SK-N-SH (cell line): Measurements from ENCODE around the gene NANOS1. TPM values are rescaled to one million over a fixed set of nuclear protein-coding genes. Genes with fewer than 3 reads are reported as not detected.

Source experiments
- CTCF ChIA-PET: fragments of 300-600, 350-600 bp; formaldehyde crosslinking; extraction: SDS; loops from one replicate; lab custom pipeline; 2021; lab: Yijun Ruan, JAX
- POLR2A ChIA-PET: fragments of 350-600 bp; sonication (Branson Sonifier 250); formaldehyde crosslinking; extraction: SDS; loops from one replicate; lab custom pipeline; 2020; ENCODE audit warnings: antibody characterized with exemption, inconsistent platforms; lab: Yijun Ruan, JAX
- DNase-seq: peaks from one replicate; pipeline ENCODE4 v3.0.0; 2012
- H2AFZ ChIP-seq: fragments of 200-600 bp; sonication (generic); 2 replicates; pipeline ENCODE4 v1.8.1; 2016; ENCODE audit warnings: antibody characterized with exemption, mild to moderate bottlenecking, low read depth
- H3F3A ChIP-seq: fragments of 200-600 bp; sonication (generic); replicated peaks from 2 replicates; pipeline ENCODE3; 2016; ENCODE audit warnings: antibody characterized with exemption, mild to moderate bottlenecking; ENCODE audit not compliant: insufficient read depth
- H3K27ac ChIP-seq, 2 experiments: fragments of 200-500 bp in 1 of 2; fragments of 200-600 bp in 1 of 2; sonication (Bioruptor generic) in 1 of 2; sonication (generic), shearing (Covaris generic) in 1 of 2; 2 replicates each; pipeline versions ENCODE4 v1.5.1 to v1.6.1; 2014 to 2016; ENCODE audit warnings: low read depth in 2 of 2, inconsistent platforms in 1 of 2, low read length in 1 of 2, mild to moderate bottlenecking in 1 of 2, mixed read lengths in 1 of 2
- H3K27me3 ChIP-seq: fragments of 200-600 bp; sonication (generic), shearing (Covaris generic); 2 replicates; pipeline ENCODE4 v1.6.1; 2016; ENCODE audit warnings: mixed run types; ENCODE audit not compliant: insufficient read depth
- H3K36me3 ChIP-seq, 2 experiments: fragments of 200-500 bp in 1 of 2; fragments of 200-600 bp in 1 of 2; sonication (Bioruptor generic) in 1 of 2; sonication (generic) in 1 of 2; replicated peaks in 1 of 2; 2 replicates each; pipeline versions ENCODE3 to v1.5.1; 2014 to 2016; ENCODE audit warnings: low read length in 1 of 2, mild to moderate bottlenecking in 1 of 2; ENCODE audit not compliant: insufficient read depth in 2 of 2, control insufficient read depth in 1 of 2
- H3K4me1 ChIP-seq, 2 experiments: fragments of 200-500 bp in 1 of 2; fragments of 200-600 bp in 1 of 2; sonication (Bioruptor generic) in 1 of 2; sonication (generic), shearing (Covaris generic) in 1 of 2; 2 replicates each; pipeline versions ENCODE4 v1.5.1 to v1.6.1; 2014 to 2016; ENCODE audit warnings: low read depth in 1 of 2, low read length in 1 of 2, mixed run types in 1 of 2; ENCODE audit not compliant: insufficient read depth in 2 of 2, control insufficient read depth in 1 of 2
- H3K4me2 ChIP-seq: fragments of 200-600 bp; sonication (generic), shearing (Covaris generic); 2 replicates; pipeline ENCODE4 v1.6.1; 2017; ENCODE audit warnings: mixed run types
- H3K4me3 ChIP-seq, 2 experiments: fragments of 200-500 bp in 1 of 2; fragments of 200-600 bp in 1 of 2; sonication (Bioruptor generic) in 1 of 2; sonication (generic), shearing (Covaris generic) in 1 of 2; 2 replicates each; pipeline versions ENCODE4 v1.5.1 to v1.8.1; 2014 to 2016; ENCODE audit warnings: low read depth in 2 of 2, inconsistent platforms in 1 of 2, low read length in 1 of 2, mild to moderate bottlenecking in 1 of 2, mixed read lengths in 1 of 2, moderate library complexity in 1 of 2
- H3K79me2 ChIP-seq: fragments of 200-600 bp; sonication (generic); 2 replicates; pipeline ENCODE4 v1.8.1; 2017; ENCODE audit warnings: mild to moderate bottlenecking; ENCODE audit not compliant: insufficient read depth
- H3K9ac ChIP-seq: fragments of 200-600 bp; sonication (generic); 2 replicates; pipeline ENCODE4 v1.6.1; 2017; ENCODE audit warnings: mixed run types
- H3K9me2 ChIP-seq: fragments of 200-600 bp; sonication (generic); 2 replicates; pipeline ENCODE4 v1.6.1; 2017; ENCODE audit warnings: mixed run types
- H3K9me3 ChIP-seq: fragments of 200-600 bp; sonication (generic); 2 replicates; pipeline ENCODE4 v1.6.1; 2017; ENCODE audit warnings: mixed run types, mild to moderate bottlenecking, moderate library complexity
- H4K20me1 ChIP-seq: fragments of 200-600 bp; sonication (generic); 2 replicates; pipeline ENCODE4 v1.6.1; 2017; ENCODE audit warnings: mild to moderate bottlenecking, mixed run types; ENCODE audit not compliant: insufficient read depth
- CHD2 ChIP-seq: fragments of 150-350 bp; IDR thresholded peaks from 2 replicates; pipeline ENCODE4 v1.6.1; 2018; ENCODE audit warnings: low read length; ENCODE audit not compliant: partially characterized antibody
- ELF1 ChIP-seq: IDR thresholded peaks from 2 replicates; pipeline ENCODE4 v1.4.0; 2012
- EZH2phosphoT487 ChIP-seq: fragments of 200-600 bp; sonication (generic); IDR thresholded peaks from 2 replicates; pipeline ENCODE4 v1.6.1; 2017; ENCODE audit warnings: low read depth, mixed run types, mild to moderate bottlenecking, antibody characterized with exemption, moderate library complexity, borderline replicate concordance
- FOSL2 ChIP-seq: IDR thresholded peaks from 2 replicates; pipeline ENCODE4 v1.4.0; 2012; ENCODE audit warnings: low read depth, mild to moderate bottlenecking, moderate library complexity, borderline replicate concordance
- FOXJ3 ChIP-seq: sonication (generic); formaldehyde crosslinking; IDR thresholded peaks from 2 replicates; pipeline ENCODE4 v1.5.1; 2020; ENCODE audit warnings: mild to moderate bottlenecking, missing genetic modification reagents
- FOXM1 ChIP-seq: IDR thresholded peaks from 2 replicates; pipeline ENCODE4 v1.4.0; 2012; ENCODE audit warnings: low read depth, mild to moderate bottlenecking
- GABPA ChIP-seq: IDR thresholded peaks from 2 replicates; pipeline ENCODE4 v1.4.0; 2012; ENCODE audit warnings: low read depth, mild to moderate bottlenecking
- MEF2A ChIP-seq: IDR thresholded peaks from 2 replicates; pipeline ENCODE4 v1.4.0; 2012; ENCODE audit warnings: low read depth, borderline replicate concordance
- MXI1 ChIP-seq: IDR thresholded peaks from 2 replicates; pipeline ENCODE4 v1.6.1; 2012; ENCODE audit warnings: mild to moderate bottlenecking, low read depth, low read length, improper control_type of control experiment
- PBX3 ChIP-seq: IDR thresholded peaks from 2 replicates; pipeline ENCODE4; 2012
- RFX5 ChIP-seq: IDR thresholded peaks from 2 replicates; pipeline ENCODE4 v1.6.1; 2012; ENCODE audit warnings: mild to moderate bottlenecking, improper control_type of control experiment, low read length
- SMC3 ChIP-seq: IDR thresholded peaks from 2 replicates; pipeline ENCODE4 v1.6.1; 2012; ENCODE audit warnings: low read depth, low read length, improper control_type of control experiment
- TCF12 ChIP-seq: IDR thresholded peaks from 2 replicates; pipeline ENCODE4 v1.4.0; 2012
- USF2 ChIP-seq: fragments of 150-350 bp; IDR thresholded peaks from 2 replicates; pipeline ENCODE4 v1.6.1; 2017; ENCODE audit warnings: antibody characterized with exemption, low read length, low read depth, borderline replicate concordance
- ZBTB33 ChIP-seq: IDR thresholded peaks from 2 replicates; pipeline ENCODE4 v1.4.0; 2012; ENCODE audit warnings: low read depth, borderline replicate concordance
- WGBS: methylation state at CpG from one replicate; pipeline ENCODE4 v1.1.6; 2017; ENCODE audit warnings: low lambda C conversion rate; 5-methylcytosine and 5-hydroxymethylcytosine counted together
- polyA plus RNA-seq, 3 experiments: library from polyadenylated mRNA; depleted of rRNA; stranded (reverse); fragments of >200 nt; gene quantifications; 2 replicates each; pipeline ENCODE4 v1.2.3, GENCODE V29; 2012

Gene NANOS1
- polyA plus RNA-seq, 1 of the 3 experiments (the other 2 are of a cell fraction) = 0.81 TPM

- Histone ChIP-seq H3K9me3 (no peaks in the 10 kb centered on the region), H3K27ac (no peak overlapping the region), H3K4me3 (no peak overlapping the region), H3K4me2 (no peak overlapping the region), H3F3A (peaks cover 9% of the 10 kb centered on the region), H3K4me1 (no peaks in the 10 kb centered on the region), H2AFZ (no peak overlapping the region), H3K36me3 (peaks cover 60 to 88% of the 10 kb centered on the region in 2 experiments), H3K27me3 (no peaks in the 10 kb centered on the region), H3K79me2 (peaks cover 83% of the 10 kb centered on the region), H3K9ac (no peak overlapping the region), H4K20me1 (peaks cover 94% of the 10 kb centered on the region), H3K9me2 (no peaks in the 10 kb centered on the region)
- DNase-seq = no peak
- ChIA-PET CTCF (no interaction called here), POLR2A (no interaction called here)
- TF ChIP-seq FOXJ3 (CRISPR knock-in tag) = no peak
- no peak for TF ChIP-seq EZH2phosphoT487
- TF ChIP-seq PBX3 = no peak
- TF ChIP-seq USF2 = no peak
- no peak for TF ChIP-seq TCF12
- TF ChIP-seq ELF1 = no peak
- no peak for TF ChIP-seq FOXM1
- 97% methylated on average over 26 of the region's 26 CpGs for WGBS
Observed at GRCh38 chr10:119042169-119042568, 12.7 kb downstream of the NANOS1 start.

- Histone ChIP-seq H3K4me2 (no peak overlapping the region), H3K4me1 (no peaks in the 10 kb centered on the region), H3K27me3 (no peaks in the 10 kb centered on the region), H4K20me1 (peaks cover 85% of the 10 kb centered on the region), H3K9me2 (no peaks in the 10 kb centered on the region), H3K36me3 (peaks cover 65 to 84% of the 10 kb centered on the region in 2 experiments), H3K79me2 (peaks cover 93% of the 10 kb centered on the region), H3K9me3 (no peaks in the 10 kb centered on the region), H3K27ac (no peak overlapping the region), H2AFZ (no peak overlapping the region), H3K4me3 (no peak overlapping the region), H3K9ac (no peak overlapping the region), H3F3A (peaks cover 19% of the 10 kb centered on the region)
- 98% methylated on average over 7 of the region's 7 CpGs for WGBS
- no peak for DNase-seq
- ChIA-PET CTCF (interaction anchor here (0.6 kb wide), 1 partner anchor 8 kb away, joined by 4 read pairs; no protein-coding TSS in a partner anchor), POLR2A (interaction anchor here (1.0 kb wide), 1 partner anchor 13 kb away, joined by 3 read pairs; no protein-coding TSS in a partner anchor)
- TF ChIP-seq MEF2A (no peak), ZBTB33 (no peak), SMC3 (no peak), ELF1 (no peak), USF2 (no peak), MXI1 (no peak), GABPA (no peak), RFX5 (no peak), CHD2 (no peak), FOXM1 (no peak), FOSL2 (no peak)
Observed at GRCh38 chr10:119045561-119045960, 16.0 kb downstream of the NANOS1 start.
